Measurements from ENCODE around the gene CCDC61.

DNA sequence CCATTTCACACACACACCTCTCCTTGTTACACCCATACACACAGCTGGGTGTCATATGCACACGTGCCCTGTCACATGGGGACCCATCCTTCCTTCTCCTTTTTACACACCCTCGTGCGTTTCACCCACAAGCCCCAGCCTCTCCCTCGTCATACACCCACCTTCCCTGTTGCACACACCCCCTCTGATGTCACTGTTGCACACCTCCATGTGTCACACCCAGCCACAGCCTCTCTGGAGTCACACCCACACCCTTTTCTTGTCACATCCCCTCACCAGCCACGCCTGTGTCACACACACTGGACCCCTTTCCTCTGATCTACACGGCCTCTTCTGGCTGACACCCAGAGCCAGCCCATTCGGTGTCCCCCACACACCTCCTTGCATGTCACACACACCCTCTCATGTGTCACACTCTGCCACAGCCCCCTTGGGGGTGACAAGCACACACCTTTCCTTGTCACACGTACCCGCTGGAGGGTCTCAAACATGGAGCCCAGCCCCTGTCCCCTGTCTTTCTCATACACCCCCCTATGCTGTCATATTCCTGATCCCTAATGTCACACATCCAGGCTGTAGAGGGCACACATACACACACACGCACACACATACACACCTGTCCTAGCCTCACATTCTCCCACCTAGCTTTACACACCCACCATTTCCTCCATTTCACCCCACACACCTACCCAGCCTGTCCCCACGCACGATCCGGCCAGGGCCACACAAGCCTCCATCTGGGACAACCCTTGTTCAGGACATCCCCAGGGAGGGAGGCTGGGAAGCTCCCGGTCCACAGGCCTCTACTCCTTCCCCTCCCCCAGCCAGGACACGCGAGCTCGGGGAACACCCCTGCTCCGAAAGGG lies 23.0 kb upstream of the CCDC61 start:
- TF ChIP-seq, protein P1, sequence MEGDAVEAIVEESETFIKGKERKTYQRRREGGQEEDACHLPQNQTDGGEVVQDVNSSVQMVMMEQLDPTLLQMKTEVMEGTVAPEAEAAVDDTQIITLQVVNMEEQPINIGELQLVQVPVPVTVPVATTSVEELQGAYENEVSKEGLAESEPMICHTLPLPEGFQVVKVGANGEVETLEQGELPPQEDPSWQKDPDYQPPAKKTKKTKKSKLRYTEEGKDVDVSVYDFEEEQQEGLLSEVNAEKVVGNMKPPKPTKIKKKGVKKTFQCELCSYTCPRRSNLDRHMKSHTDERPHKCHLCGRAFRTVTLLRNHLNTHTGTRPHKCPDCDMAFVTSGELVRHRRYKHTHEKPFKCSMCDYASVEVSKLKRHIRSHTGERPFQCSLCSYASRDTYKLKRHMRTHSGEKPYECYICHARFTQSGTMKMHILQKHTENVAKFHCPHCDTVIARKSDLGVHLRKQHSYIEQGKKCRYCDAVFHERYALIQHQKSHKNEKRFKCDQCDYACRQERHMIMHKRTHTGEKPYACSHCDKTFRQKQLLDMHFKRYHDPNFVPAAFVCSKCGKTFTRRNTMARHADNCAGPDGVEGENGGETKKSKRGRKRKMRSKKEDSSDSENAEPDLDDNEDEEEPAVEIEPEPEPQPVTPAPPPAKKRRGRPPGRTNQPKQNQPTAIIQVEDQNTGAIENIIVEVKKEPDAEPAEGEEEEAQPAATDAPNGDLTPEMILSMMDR (IDR thresholded peaks at IDR 0.05), result no peak
- TF ChIP-seq POLR2A (IDR thresholded peaks at IDR 0.05), result no peak

Measured in Peyer's patch (tissue), 4 donors.